DND-41 (cell line): ENCODE results near the gene EEF2K.
A peak's percentile ranks its signal among the peaks of the same experiment; 100 is the strongest.

ENCODE experiments used
- ATAC-seq: fragments of 200-7000 bp; cut with Tn5 transposase; 3 replicates; pipeline ENCODE4 v1.9.1; 2021; ENCODE audit warnings: low read depth; ENCODE audit not compliant: insufficient read depth
- DNase-seq: peaks from one replicate; pipeline ENCODE4 v3.0.0-alpha.2; 2020
- H2AFZ ChIP-seq: 2 replicates; pipeline ENCODE4 v1.6.0; 2012; ENCODE audit warnings: low read depth, low read length
- H3K27ac ChIP-seq: 2 replicates; pipeline ENCODE4 v1.5.1; 2012; ENCODE audit warnings: low read length, inconsistent platforms
- H3K27me3 ChIP-seq: fragments of 200-600 bp; sonication (generic); 2 replicates; pipeline ENCODE4 v1.6.0; 2012; ENCODE audit warnings: low read length, mild to moderate bottlenecking, inconsistent platforms; ENCODE audit not compliant: insufficient read depth, poor library complexity
- H3K36me3 ChIP-seq: 2 replicates; pipeline ENCODE4 v1.5.1; 2012; ENCODE audit warnings: low read length, inconsistent platforms; ENCODE audit not compliant: insufficient read depth
- H3K4me1 ChIP-seq: 2 replicates; pipeline ENCODE4 v1.5.1; 2012; ENCODE audit warnings: mild to moderate bottlenecking, low read length; ENCODE audit not compliant: insufficient read depth
- H3K4me2 ChIP-seq: 2 replicates; pipeline ENCODE4 v1.6.0; 2012; ENCODE audit warnings: mild to moderate bottlenecking, moderate library complexity, low read length, inconsistent platforms; ENCODE audit not compliant: insufficient read depth
- H3K4me3 ChIP-seq, 2 experiments: fragments of 200-600 bp in 1 of 2; shearing (Covaris generic) in 1 of 2; 2 replicates each; pipeline ENCODE4 v1.5.1; 2012 to 2016; ENCODE audit warnings: inconsistent platforms in 2 of 2, low read length in 2 of 2, mild to moderate bottlenecking in 2 of 2, low read depth in 1 of 2, moderate library complexity in 1 of 2
- H3K79me2 ChIP-seq: 2 replicates; pipeline ENCODE4 v1.6.0; 2012; ENCODE audit warnings: low read length, inconsistent platforms; ENCODE audit not compliant: insufficient read depth
- H3K9ac ChIP-seq: 2 replicates; pipeline ENCODE4 v1.6.0; 2012; ENCODE audit warnings: low read depth, mild to moderate bottlenecking, inconsistent platforms, low read length, moderate library complexity
- H3K9me3 ChIP-seq: 2 replicates; pipeline ENCODE4 v1.5.1; 2012; ENCODE audit warnings: low read length, moderate library complexity, mild to moderate bottlenecking, inconsistent platforms; ENCODE audit not compliant: insufficient read depth, severe bottlenecking
- H4K20me1 ChIP-seq: 2 replicates; pipeline ENCODE4 v1.6.0; 2012; ENCODE audit warnings: low read length; ENCODE audit not compliant: insufficient read depth
- CTCF ChIP-seq: IDR thresholded peaks from 2 replicates; pipeline ENCODE4 v1.5.1; 2012; ENCODE audit warnings: borderline replicate concordance, low read length, moderate library complexity, mild to moderate bottlenecking; ENCODE audit not compliant: poor library complexity, severe bottlenecking; ENCODE audit errors: extremely low read depth
- EZH2 ChIP-seq: IDR thresholded peaks from 3 replicates; pipeline ENCODE4 v1.6.1; 2012; ENCODE audit warnings: borderline replicate concordance, low read depth, mild to moderate bottlenecking, moderate library complexity, low read length, inconsistent platforms; ENCODE audit not compliant: severe bottlenecking

Gene EEF2K

DNA sequence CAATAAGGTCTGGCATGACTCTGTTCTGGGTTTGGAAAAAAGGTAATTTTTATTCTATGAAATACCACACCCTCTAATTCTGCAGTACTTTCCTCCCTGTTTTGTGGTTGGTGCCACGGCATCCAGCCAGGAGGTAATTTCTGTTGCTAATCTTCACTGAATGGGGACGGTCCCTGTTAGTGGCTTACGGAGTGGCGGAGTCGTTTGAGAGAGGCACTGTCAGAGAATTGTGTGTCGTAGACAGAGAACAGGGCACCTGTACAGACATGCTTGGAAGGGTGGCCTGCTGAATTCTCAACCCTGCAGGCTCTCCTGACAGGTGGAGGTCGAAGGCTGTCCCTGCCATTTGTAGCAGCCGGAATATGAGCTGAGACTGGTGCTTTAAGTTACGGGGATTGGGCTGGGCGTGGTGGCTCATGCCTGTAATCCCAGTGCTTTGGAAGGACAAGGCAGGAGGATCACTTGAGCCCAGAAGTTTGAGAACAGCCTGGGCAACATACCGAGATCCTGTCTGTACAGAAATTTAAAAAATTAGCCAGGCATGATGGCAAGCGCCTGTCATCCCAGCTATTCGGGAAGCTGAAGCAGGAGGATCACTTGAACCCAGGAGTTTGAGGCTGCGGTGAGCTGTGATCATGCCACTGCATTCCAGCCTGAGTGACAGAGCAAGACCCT lies 33.2 kb downstream of the EEF2K start:
- Histone ChIP-seq H3K4me2 (no peak overlapping the region), H3K27ac (peak overlapping the region; percentile 57), H2AFZ (no peak overlapping the region), H4K20me1 (no peaks in the 10 kb centered on the region), H3K9ac (no peak overlapping the region), H3K9me3 (peaks cover 3% of the 10 kb centered on the region), H3K79me2 (0 out of 2 replicates have a peak, but pooled peaks cover 5% of the 10 kb centered on the region), H3K4me1 (peaks cover 15% of the 10 kb centered on the region), H3K36me3 (peaks cover 19% of the 10 kb centered on the region), H3K27me3 (no peaks in the 10 kb centered on the region), H3K4me3 (no peak overlapping the region)
- ATAC-seq (no peak), DNase-seq (no peak)
- no peak for TF ChIP-seq EZH2
- TF ChIP-seq CTCF: no peak

DNA sequence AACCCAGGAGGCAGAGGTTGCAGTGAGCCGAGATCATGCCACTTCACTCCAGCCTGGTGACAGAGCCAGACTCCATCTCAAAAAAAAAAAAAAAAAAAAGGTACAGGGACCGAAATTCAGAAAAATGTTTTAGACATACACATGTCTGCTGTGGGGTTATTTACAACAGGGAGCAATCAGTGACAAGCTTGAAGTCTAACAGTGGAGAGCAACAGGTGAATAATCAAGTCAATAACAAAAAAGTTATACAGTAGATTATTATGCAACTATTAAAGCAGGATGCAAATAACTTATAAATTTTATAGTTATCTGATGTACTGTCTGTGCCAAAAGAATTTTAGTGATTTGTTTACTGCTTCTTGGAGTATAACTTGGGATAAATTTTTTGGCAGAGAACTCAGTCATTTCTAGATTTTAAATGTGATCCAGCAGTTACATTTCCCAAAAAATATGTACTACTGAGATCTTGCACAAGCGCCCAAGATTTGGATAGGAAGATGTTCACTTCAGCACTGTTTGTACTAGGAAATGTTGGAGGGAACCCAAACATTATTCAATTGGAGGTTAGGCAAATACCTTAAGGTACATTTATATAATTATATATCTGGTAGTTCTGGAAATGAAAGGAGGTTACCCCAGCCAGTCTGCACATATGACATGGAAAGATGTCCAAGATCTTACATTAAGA lies 34.1 kb downstream of the EEF2K start:
- Histone ChIP-seq H3K9ac (no peak overlapping the region; the same call in 1 of the 2 replicates), H3K79me2 (0 out of 2 replicates have a peak, but pooled peaks cover 5% of the 10 kb centered on the region), H3K9me3 (peaks cover 3% of the 10 kb centered on the region), H2AFZ (no peak overlapping the region), H3K27ac (peak overlapping the region; percentile 79), H3K36me3 (peaks cover 27% of the 10 kb centered on the region), H3K4me2 (no peak overlapping the region), H3K4me1 (peaks cover 15% of the 10 kb centered on the region), H4K20me1 (no peaks in the 10 kb centered on the region; the same call in 1 of the 2 replicates), H3K4me3 (no peak overlapping the region), H3K27me3 (no peaks in the 10 kb centered on the region)
- ATAC-seq (no peak), DNase-seq (no peak)
- TF ChIP-seq EZH2: no peak
- TF ChIP-seq CTCF: no peak

DNA sequence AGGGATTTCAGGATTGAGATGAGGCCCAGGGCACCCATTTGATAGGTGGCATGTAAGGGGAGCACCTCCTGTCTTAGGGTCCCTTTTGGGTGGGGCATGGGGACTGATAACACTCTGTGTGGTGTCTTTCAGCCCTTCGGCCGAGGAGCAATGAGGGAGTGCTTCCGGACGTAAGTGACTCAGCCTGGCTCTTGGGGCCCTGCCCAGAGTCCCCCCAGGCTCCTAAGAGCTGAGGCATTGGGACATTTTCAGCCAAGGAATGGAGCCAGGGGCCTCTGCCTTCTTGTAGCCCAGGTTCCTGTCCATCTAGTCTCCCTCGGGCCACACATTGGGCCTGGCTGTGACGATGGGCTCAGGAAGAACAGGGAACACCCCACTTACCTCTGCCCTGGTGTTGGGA lies 44.4 kb downstream of the EEF2K start:
- peaks cover 48% of the 10 kb centered on the region for H3K36me3 ChIP-seq
- H3K9ac ChIP-seq: no peak overlapping the region
- no peak overlapping the region for H3K4me3 ChIP-seq
- no peak for ATAC-seq
- DNase-seq: no peak
- no peak overlapping the region for H3K27ac ChIP-seq
- no peaks in the 10 kb centered on the region for H3K9me3 ChIP-seq
- H4K20me1 ChIP-seq: no peaks in the 10 kb centered on the region
- no peak overlapping the region for H3K4me2 ChIP-seq
- H3K79me2 ChIP-seq: no peaks in the 10 kb centered on the region
- H3K4me1 ChIP-seq: no peaks in the 10 kb centered on the region
- H3K27me3 ChIP-seq: no peaks in the 10 kb centered on the region
- no peak for TF ChIP-seq EZH2
- no peak overlapping the region for H2AFZ ChIP-seq

GRCh38 chr16:22252317-22252716 lies 46.2 kb downstream of the EEF2K start:
- Histone ChIP-seq H3K9ac (no peak overlapping the region), H3K79me2 (no peaks in the 10 kb centered on the region), H3K36me3 (peaks cover 52% of the 10 kb centered on the region), H3K4me1 (no peaks in the 10 kb centered on the region), H3K4me2 (no peak overlapping the region), H3K27ac (no peak overlapping the region), H4K20me1 (no peaks in the 10 kb centered on the region), H2AFZ (no peak overlapping the region), H3K27me3 (no peaks in the 10 kb centered on the region), H3K4me3 (no peak overlapping the region), H3K9me3 (no peaks in the 10 kb centered on the region)
- TF ChIP-seq EZH2: no peak
- no peak for TF ChIP-seq CTCF
- ATAC-seq: no peak
- DNase-seq: no peak
